CD4-positive, alpha-beta memory T cell (primary cell): ENCODE measurements around the gene CA12. TPM values are rescaled to one million over a fixed set of nuclear protein-coding genes. Genes with fewer than 3 reads are reported as not detected.

ENCODE experiments used
- CTCF ChIA-PET: fragments of 350-600 bp; sonication (Branson Sonifier 250); formaldehyde crosslinking; loops from one replicate; lab custom pipeline; 2021; ENCODE audit warnings: inconsistent platforms; ENCODE audit not compliant: partially characterized antibody; lab: Charles Lee
- POLR2A ChIA-PET: fragments of 350-600 bp; sonication (Branson Sonifier 250); formaldehyde crosslinking; loops from one replicate; lab custom pipeline; 2021; ENCODE audit not compliant: partially characterized antibody; lab: Charles Lee
- DNase-seq, 5 donors: peaks; one replicate each; pipeline versions ENCODE4 v3.0.0 to v3.0.0-alpha.2; 2020 to 2022; ENCODE audit warnings: mixed read lengths in 1 of 5
- H3K27ac ChIP-seq: one replicate; pipeline ENCODE4 v1.7.0; 2013; ENCODE audit warnings: low read depth, low read length
- H3K27me3 ChIP-seq: 2 replicates; pipeline ENCODE4 v1.7.0; 2013; ENCODE audit warnings: mild to moderate bottlenecking, low read length, moderate library complexity; ENCODE audit not compliant: insufficient read depth
- H3K36me3 ChIP-seq: 2 replicates; pipeline ENCODE4 v1.7.0; 2013; ENCODE audit warnings: mild to moderate bottlenecking, low read length, moderate library complexity; ENCODE audit not compliant: insufficient read depth
- H3K4me1 ChIP-seq: 2 replicates; pipeline ENCODE4 v1.7.0; 2013; ENCODE audit warnings: mild to moderate bottlenecking, low read length, moderate library complexity; ENCODE audit not compliant: insufficient read depth
- H3K4me3 ChIP-seq, 2 donors: one replicate each; pipeline ENCODE4 v1.7.0; 2013; ENCODE audit warnings: low read length in 2 of 2, mild to moderate bottlenecking in 1 of 2
- H3K9me3 ChIP-seq, 2 donors: one replicate each; pipeline ENCODE4 v1.7.0; 2013; ENCODE audit warnings: low read length in 2 of 2, control low read depth in 1 of 2; ENCODE audit not compliant: control insufficient read depth in 1 of 2
- H3K27ac Mint-ChIP-seq, 7 donors: one replicate each; pipeline ENCODE4 v1.8.0; 2020 to 2021; ENCODE audit warnings: mixed read lengths in 7 of 7, mild to moderate bottlenecking in 6 of 7, inconsistent platforms in 3 of 7, moderate library complexity in 3 of 7
- H3K27me3 Mint-ChIP-seq, 2 donors: one replicate each; pipeline ENCODE4 v1.8.0; 2020 to 2021; ENCODE audit warnings: mixed read lengths in 2 of 2
- H3K36me3 Mint-ChIP-seq, 2 donors: one replicate each; pipeline ENCODE4 v1.8.0; 2020 to 2021; ENCODE audit warnings: mixed read lengths in 2 of 2, inconsistent platforms in 1 of 2, mild to moderate bottlenecking in 1 of 2
- H3K4me1 Mint-ChIP-seq, 4 donors: one replicate each; pipeline ENCODE4 v1.8.0; 2020 to 2021; ENCODE audit warnings: mixed read lengths in 4 of 4, mild to moderate bottlenecking in 1 of 4
- H3K4me3 Mint-ChIP-seq, 8 donors: one replicate each; pipeline ENCODE4 v1.8.0; 2020 to 2021; ENCODE audit warnings: mixed read lengths in 8 of 8, mild to moderate bottlenecking in 7 of 8, moderate library complexity in 6 of 8, inconsistent platforms in 3 of 8
- H3K9me3 Mint-ChIP-seq, 8 donors: one replicate each; pipeline ENCODE4 v1.8.0; 2020 to 2021; ENCODE audit warnings: mixed read lengths in 8 of 8, mild to moderate bottlenecking in 5 of 8, inconsistent platforms in 3 of 8, moderate library complexity in 1 of 8
- intact Hi-C: fragments of 100-400 bp; cut with micrococcal nuclease; formaldehyde crosslinking; loops from one replicate; pipeline ENCODE4 v1.15.1; 2023
- polyA plus RNA-seq, 2 donors: library from polyadenylated mRNA; unstranded; fragments of 300-500 nt; fragmentation: Illumina TruSeq; gene quantifications; one replicate each; pipeline ENCODE4 v1.2.3, GENCODE V29; 2021
- total RNA-seq, 2 experiments: library from RNA; stranded (reverse); gene quantifications; one replicate each; pipeline ENCODE4 v1.2.3, GENCODE V29; 2021

CA12 gene
- total and polyA plus RNA-seq, 4 experiments from 2014 or later = not detected

- Histone ChIP-seq H3K4me3 (no peak overlapping the region), H3K27ac (no peak overlapping the region), H3K4me1 (no peaks in the 10 kb centered on the region), H3K27me3 (no peaks in the 10 kb centered on the region), H3K9me3 (no peaks in the 10 kb centered on the region), H3K36me3 (no peaks in the 10 kb centered on the region)
- no peak overlapping the region for H3K4me3 Mint-ChIP-seq
- CTCF ChIA-PET = no interaction called here
- H3K27me3 Mint-ChIP-seq = peaks cover 1% of the 10 kb centered on the region in 2 donors
- no peaks in the 10 kb centered on the region for H3K4me1 Mint-ChIP-seq
- no peaks in the 10 kb centered on the region for H3K36me3 Mint-ChIP-seq
- no peak overlapping the region for H3K27ac Mint-ChIP-seq
- DNase-seq = no peak
- intact Hi-C loops = no loop called here
- H3K9me3 Mint-ChIP-seq = no peaks in the 10 kb centered on the region
- POLR2A ChIA-PET = no interaction called here
Measured at GRCh38 chr15:63337046-63337445, 44.6 kb downstream of the CA12 start.

- no peak overlapping the region for H3K4me3 Mint-ChIP-seq
- no peak overlapping the region for H3K4me3 ChIP-seq
- no peaks in the 10 kb centered on the region for H3K36me3 ChIP-seq
- H3K27ac Mint-ChIP-seq = no peak overlapping the region
- ChIA-PET CTCF (no interaction called here), POLR2A (no interaction called here)
- no peaks in the 10 kb centered on the region for H3K4me1 Mint-ChIP-seq
- H3K27ac ChIP-seq = no peak overlapping the region
- H3K27me3 ChIP-seq = no peaks in the 10 kb centered on the region
- H3K9me3 ChIP-seq = no peaks in the 10 kb centered on the region
- no peaks in the 10 kb centered on the region for H3K9me3 Mint-ChIP-seq
- peaks cover 1% of the 10 kb centered on the region in 2 donors for H3K27me3 Mint-ChIP-seq
- DNase-seq = no peak
- no peaks in the 10 kb centered on the region for H3K4me1 ChIP-seq
- H3K36me3 Mint-ChIP-seq = no peaks in the 10 kb centered on the region
- intact Hi-C loops = no loop called here
Measured at GRCh38 chr15:63335543-63336240, 46.0 kb downstream of the CA12 start.

- DNase-seq = no peak
- H3K4me3 Mint-ChIP-seq = no peak overlapping the region
- H3K27ac Mint-ChIP-seq = no peak overlapping the region
- Histone ChIP-seq H3K27me3 (no peaks in the 10 kb centered on the region), H3K4me3 (no peak overlapping the region), H3K4me1 (no peaks in the 10 kb centered on the region), H3K9me3 (no peaks in the 10 kb centered on the region), H3K27ac (no peak overlapping the region), H3K36me3 (no peaks in the 10 kb centered on the region)
- POLR2A ChIA-PET = no interaction called here
- H3K36me3 Mint-ChIP-seq = no peaks in the 10 kb centered on the region
- CTCF ChIA-PET = no interaction called here
- no peaks in the 10 kb centered on the region for H3K27me3 Mint-ChIP-seq
- H3K4me1 Mint-ChIP-seq = no peaks in the 10 kb centered on the region
- no peaks in the 10 kb centered on the region for H3K9me3 Mint-ChIP-seq
- intact Hi-C loops = no loop called here
Measured at GRCh38 chr15:63334821-63335220, 46.8 kb downstream of the CA12 start.

- intact Hi-C loops = no loop called here
- peak overlapping the region in 1 of 7 donors; percentile 25 for H3K27ac Mint-ChIP-seq
- CTCF ChIA-PET = no interaction called here
Measured at GRCh38 chr15:63332367-63333124, 49.1 kb downstream of the CA12 start.

GRCh38 chr15:63331456-63331855, 50.2 kb downstream of the CA12 start:
- DNase-seq = no peak
- Mint-ChIP-seq H3K9me3 (no peaks in the 10 kb centered on the region), H3K27me3 (peaks cover 0 to 3% of the 10 kb centered on the region in 2 donors), H3K36me3 (no peaks in the 10 kb centered on the region), H3K4me3 (no peak overlapping the region), H3K4me1 (no peaks in the 10 kb centered on the region), H3K27ac (no peak overlapping the region)
- H3K27ac ChIP-seq = no peak overlapping the region
- no peaks in the 10 kb centered on the region for H3K9me3 ChIP-seq
- ChIA-PET POLR2A (no interaction called here), CTCF (no interaction called here)
- H3K27me3 ChIP-seq = no peaks in the 10 kb centered on the region
- H3K4me3 ChIP-seq = no peak overlapping the region
- no peaks in the 10 kb centered on the region for H3K4me1 ChIP-seq
- no peaks in the 10 kb centered on the region for H3K36me3 ChIP-seq
- intact Hi-C loops = no loop called here

More at GRCh38 chr15:63332367-63333124, 49.1 kb downstream of the CA12 start:
- no peak overlapping the region for H3K4me3 Mint-ChIP-seq
- H3K4me1 ChIP-seq = no peaks in the 10 kb centered on the region
- no peaks in the 10 kb centered on the region for H3K27me3 ChIP-seq
- H3K36me3 Mint-ChIP-seq = no peaks in the 10 kb centered on the region
- no peaks in the 10 kb centered on the region for H3K9me3 ChIP-seq
- peaks cover 0 to 3% of the 10 kb centered on the region in 2 donors for H3K27me3 Mint-ChIP-seq
- H3K9me3 Mint-ChIP-seq = no peaks in the 10 kb centered on the region
- no peaks in the 10 kb centered on the region for H3K36me3 ChIP-seq
- H3K4me1 Mint-ChIP-seq = no peaks in the 10 kb centered on the region
- no peak overlapping the region for H3K4me3 ChIP-seq
- H3K27ac ChIP-seq = no peak overlapping the region
- DNase-seq = no peak
- POLR2A ChIA-PET = no interaction called here

- no peaks in the 10 kb centered on the region for H3K4me1 ChIP-seq
- no peaks in the 10 kb centered on the region for H3K27me3 ChIP-seq
- no peak overlapping the region for H3K4me3 ChIP-seq
- intact Hi-C loops = no loop called here
- Mint-ChIP-seq H3K27ac (no peak overlapping the region), H3K9me3 (no peaks in the 10 kb centered on the region), H3K4me3 (no peak overlapping the region), H3K4me1 (no peaks in the 10 kb centered on the region), H3K36me3 (no peaks in the 10 kb centered on the region), H3K27me3 (peaks cover 0 to 3% of the 10 kb centered on the region in 2 donors)
- DNase-seq = no peak
- H3K27ac ChIP-seq = no peak overlapping the region
- ChIA-PET POLR2A (no interaction called here), CTCF (no interaction called here)
- no peaks in the 10 kb centered on the region for H3K9me3 ChIP-seq
- no peaks in the 10 kb centered on the region for H3K36me3 ChIP-seq
Measured at GRCh38 chr15:63330926-63331325, 50.7 kb downstream of the CA12 start.

- no peaks in the 10 kb centered on the region for H3K4me1 Mint-ChIP-seq
- DNase-seq = no peak
- H3K4me1 ChIP-seq = no peaks in the 10 kb centered on the region
- H3K4me3 ChIP-seq = no peak overlapping the region
- no peak overlapping the region for H3K4me3 Mint-ChIP-seq
- H3K36me3 ChIP-seq = no peaks in the 10 kb centered on the region
- H3K27ac Mint-ChIP-seq = no peak overlapping the region
- POLR2A ChIA-PET = no interaction called here
- intact Hi-C loops = no loop called here
- CTCF ChIA-PET = no interaction called here
- no peaks in the 10 kb centered on the region for H3K36me3 Mint-ChIP-seq
- no peaks in the 10 kb centered on the region for H3K27me3 ChIP-seq
- H3K9me3 Mint-ChIP-seq = no peaks in the 10 kb centered on the region
- no peak overlapping the region for H3K27ac ChIP-seq
- H3K9me3 ChIP-seq = no peaks in the 10 kb centered on the region
- peaks cover 0 to 5% of the 10 kb centered on the region in 2 donors for H3K27me3 Mint-ChIP-seq
Measured at GRCh38 chr15:63329567-63330350, 51.9 kb downstream of the CA12 start.
